GM18873 (cell line): ENCODE results near the gene CBX4.

Experiments used
- ATAC-seq: cut with Tn5 transposase; IDR thresholded peaks from one replicate; pipeline ENCODE4 v1.9.1; 2021; ENCODE audit warnings: mild to moderate bottlenecking, moderate library complexity, moderate number of reproducible peaks; ENCODE audit not compliant: unreplicated experiment, low FRiP score

CBX4 gene

GRCh38 chr17:79842656-79843473, 3.6 kb upstream of the CBX4 start:
- ATAC-seq, result no peak

- no peak for ATAC-seq
Measured at GRCh38 chr17:79842136-79842655, 3.0 kb upstream of the CBX4 start.

GRCh38 chr17:79841369-79842135, 2.3 kb upstream of the CBX4 start:
- no peak for ATAC-seq

- no peak for ATAC-seq
Measured at GRCh38 chr17:79840989-79841286, 1.7 kb upstream of the CBX4 start.

- no peak for ATAC-seq
Measured at GRCh38 chr17:79840269-79840988, 1.2 kb upstream of the CBX4 start.

GRCh38 chr17:79838522-79839274, 542 bp downstream of the CBX4 start:
- no peak for ATAC-seq

- ATAC-seq, result no peak
Measured at GRCh38 chr17:79837888-79838521, 1.2 kb downstream of the CBX4 start.

- no peak for ATAC-seq
Measured at GRCh38 chr17:79836972-79837887, 2.0 kb downstream of the CBX4 start.

- no peak for ATAC-seq
Measured at GRCh38 chr17:79836510-79836971, 2.7 kb downstream of the CBX4 start.

- no peak for ATAC-seq
Measured at GRCh38 chr17:79835953-79836509, 3.2 kb downstream of the CBX4 start.

GRCh38 chr17:79835470-79835899, 3.8 kb downstream of the CBX4 start:
- ATAC-seq, result no peak

GRCh38 chr17:79834565-79835469, 4.4 kb downstream of the CBX4 start:
- ATAC-seq, result no peak

- ATAC-seq, result no peak
Measured at GRCh38 chr17:79833744-79834564, 5.3 kb downstream of the CBX4 start.

GRCh38 chr17:79833110-79833450, 6.2 kb downstream of the CBX4 start:
- ATAC-seq, result no peak

- ATAC-seq, result no peak
Measured at GRCh38 chr17:79832218-79833109, 6.8 kb downstream of the CBX4 start.
